ENCODE data around the gene NEAT1. TPM values are rescaled to one million over a fixed set of nuclear protein-coding genes. Genes with fewer than 3 reads are reported as not detected.

The NEAT1 gene
- total and polyA plus RNA-seq, 9 of the 15 experiments (the other 6 are each of a cell fraction or from before 2014, with no cell fraction given), result 20.1 to 389 (median 62.8) TPM

DNA sequence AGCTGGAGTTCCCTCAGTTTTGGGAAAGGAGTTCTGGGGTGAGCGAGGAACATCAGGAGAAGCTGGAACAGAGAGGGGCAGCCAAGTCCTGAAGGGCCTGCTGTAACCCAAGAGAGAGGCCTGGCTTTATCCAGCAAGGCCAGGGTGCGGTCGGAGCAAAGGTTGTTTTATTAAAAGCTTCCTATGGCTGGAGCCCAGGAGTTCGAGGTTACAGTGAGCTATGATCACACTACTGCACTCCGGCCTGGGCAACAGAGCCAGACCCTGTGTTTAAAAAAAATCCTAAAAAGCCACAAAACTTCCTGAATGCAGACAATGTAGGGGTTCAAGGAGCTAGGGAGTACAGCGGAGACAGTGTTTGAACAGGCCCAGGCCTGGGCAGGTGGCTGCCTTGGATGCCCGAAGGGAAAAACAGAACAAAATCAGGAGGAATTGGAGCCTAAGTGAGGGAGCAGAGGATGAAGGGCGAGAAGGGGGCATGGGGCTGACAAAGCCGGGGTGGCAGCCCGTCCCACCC, 54.1 kb downstream of the NEAT1 start (continued):
- no peak for TF ChIP-seq BCL6 (CRISPR knock-in tag; IDR thresholded peaks at IDR 0.05)
- TF ChIP-seq ATF7 (IDR thresholded peaks at IDR 0.05), result no peak
- no peak for TF ChIP-seq HMG20A (CRISPR knock-in tag; conservative IDR thresholded peaks at IDR 0.05)
- TF ChIP-seq EZH2 (IDR thresholded peaks at IDR 0.05; ENCODE audit: borderline replicate concordance, low read depth, low read length), result no peak
- TF ChIP-seq NFRKB (IDR thresholded peaks at IDR 0.05; ENCODE audit: low read depth), result peak; percentile 56; the same call in 1 of the 2 replicates
- no peak for TF ChIP-seq ELK3 (CRISPR knock-in tag; IDR thresholded peaks at IDR 0.05)
- TF ChIP-seq ZNF224 (CRISPR knock-in tag; IDR thresholded peaks at IDR 0.05), result no peak
- TF ChIP-seq, protein P1, sequence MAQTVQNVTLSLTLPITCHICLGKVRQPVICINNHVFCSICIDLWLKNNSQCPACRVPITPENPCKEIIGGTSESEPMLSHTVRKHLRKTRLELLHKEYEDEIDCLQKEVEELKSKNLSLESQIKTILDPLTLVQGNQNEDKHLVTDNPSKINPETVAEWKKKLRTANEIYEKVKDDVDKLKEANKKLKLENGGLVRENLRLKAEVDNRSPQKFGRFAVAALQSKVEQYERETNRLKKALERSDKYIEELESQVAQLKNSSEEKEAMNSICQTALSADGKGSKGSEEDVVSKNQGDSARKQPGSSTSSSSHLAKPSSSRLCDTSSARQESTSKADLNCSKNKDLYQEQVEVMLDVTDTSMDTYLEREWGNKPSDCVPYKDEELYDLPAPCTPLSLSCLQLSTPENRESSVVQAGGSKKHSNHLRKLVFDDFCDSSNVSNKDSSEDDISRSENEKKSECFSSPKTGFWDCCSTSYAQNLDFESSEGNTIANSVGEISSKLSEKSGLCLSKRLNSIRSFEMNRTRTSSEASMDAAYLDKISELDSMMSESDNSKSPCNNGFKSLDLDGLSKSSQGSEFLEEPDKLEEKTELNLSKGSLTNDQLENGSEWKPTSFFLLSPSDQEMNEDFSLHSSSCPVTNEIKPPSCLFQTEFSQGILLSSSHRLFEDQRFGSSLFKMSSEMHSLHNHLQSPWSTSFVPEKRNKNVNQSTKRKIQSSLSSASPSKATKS (CRISPR knock-in tag; IDR thresholded peaks at IDR 0.05), result no peak
- TF ChIP-seq CAMTA2 (CRISPR knock-in tag; conservative IDR thresholded peaks at IDR 0.05), result no peak

All from K562 (cell line).